H1 (cell line): Measurements from ENCODE around the gene SLC16A5. TPM values are rescaled to one million over a fixed set of nuclear protein-coding genes. Genes with fewer than 3 reads are reported as not detected.
"Not testable (repeated sequence)": the region's sequence is repeated elsewhere in the genome, so short reads cannot be mapped to it uniquely, and the experiment has no call there.

Experiments used
- CTCF ChIA-PET: fragments of 300-600 bp; sonication (Branson Sonifier 250); formaldehyde crosslinking; loops from one replicate; lab custom pipeline; 2021; ENCODE audit not compliant: partially characterized antibody; lab: Charles Lee
- POLR2A ChIA-PET: fragments of 300-600 bp; sonication (Branson Sonifier 250); formaldehyde crosslinking; loops from one replicate; lab custom pipeline; 2021; ENCODE audit warnings: inconsistent platforms; ENCODE audit not compliant: partially characterized antibody; lab: Charles Lee
- DNase-seq, 2 experiments: peaks; one replicate each; pipeline versions ENCODE4 v3.0.0 to v3.0.0-alpha.2; 2010 to 2022; ENCODE audit warnings: low spot score in 2 of 2, low read depth in 1 of 2, mixed read lengths in 1 of 2
- FAIRE-seq: peaks from 2 replicates; lab custom pipeline; 2011; peaks lifted over from hg19 to GRCh38; lab: Jason Lieb, UNC
- H2AFZ ChIP-seq: 2 replicates; pipeline ENCODE4 v1.8.1; 2012; ENCODE audit warnings: low read length, inconsistent platforms
- H2AK5ac ChIP-seq: 2 replicates; pipeline ENCODE4 v1.6.1; 2013; ENCODE audit warnings: low read depth, low read length
- H2BK120ac ChIP-seq: replicated peaks from 2 replicates; pipeline ENCODE3; 2013; ENCODE audit warnings: low read depth, low read length, inconsistent platforms
- H2BK12ac ChIP-seq: 2 replicates; pipeline ENCODE4 v1.6.1; 2013; ENCODE audit warnings: low read depth, low read length
- H2BK15ac ChIP-seq: 2 replicates; pipeline ENCODE4 v1.6.1; 2013; ENCODE audit warnings: low read length
- H2BK20ac ChIP-seq: 2 replicates; pipeline ENCODE4 v1.6.1; 2013; ENCODE audit warnings: low read length
- H2BK5ac ChIP-seq: 2 replicates; pipeline ENCODE4 v1.6.1; 2013; ENCODE audit warnings: low read depth, low read length
- H3K14ac ChIP-seq: 2 replicates; pipeline ENCODE4 v1.6.1; 2013; ENCODE audit warnings: inconsistent platforms; ENCODE audit not compliant: insufficient read length
- H3K18ac ChIP-seq: 2 replicates; pipeline ENCODE4 v1.6.1; 2013; ENCODE audit warnings: low read length; ENCODE audit errors: extremely low read depth
- H3K23ac ChIP-seq: 2 replicates; pipeline ENCODE4 v1.6.1; 2013; ENCODE audit warnings: inconsistent platforms; ENCODE audit not compliant: insufficient read length
- H3K23me2 ChIP-seq: 2 replicates; pipeline ENCODE4 v1.6.1; 2013; ENCODE audit warnings: low read depth, low read length
- H3K27ac ChIP-seq: 2 replicates; pipeline ENCODE4 v1.6.1; 2011; ENCODE audit warnings: low read depth, low read length, inconsistent platforms
- H3K27me3 ChIP-seq, 4 experiments: replicated peaks in 1 of 4; 1 replicate in 1 of 4; 2 replicates in 3 of 4; pipeline versions ENCODE4 v1.6.1 to v1.8.1; 2011 to 2013; ENCODE audit warnings: low read length in 3 of 4, mild to moderate bottlenecking in 3 of 4, inconsistent platforms in 2 of 4, mixed read lengths in 2 of 4, moderate library complexity in 1 of 4; ENCODE audit not compliant: control insufficient read depth in 3 of 4, insufficient read depth in 3 of 4; ENCODE audit errors: extremely low read depth in 1 of 4
- H3K36me3 ChIP-seq, 4 experiments: 2 replicates each; pipeline versions ENCODE4 v1.6.1 to v1.8.1; 2011 to 2013; ENCODE audit warnings: mild to moderate bottlenecking in 4 of 4, low read length in 3 of 4, moderate library complexity in 2 of 4, control low read depth in 1 of 4, inconsistent platforms in 1 of 4; ENCODE audit not compliant: insufficient read depth in 4 of 4, control insufficient read depth in 2 of 4
- H3K4ac ChIP-seq: replicated peaks from 2 replicates; pipeline ENCODE3; 2013; ENCODE audit warnings: low read length, low read depth, mixed read lengths, inconsistent platforms; ENCODE audit not compliant: insufficient read length
- H3K4me1 ChIP-seq, 4 experiments: replicated peaks in 1 of 4; 1 replicate in 1 of 4; 2 replicates in 3 of 4; pipeline versions ENCODE4 v1.6.1 to v1.8.1; 2011 to 2013; ENCODE audit warnings: low read length in 3 of 4, inconsistent platforms in 2 of 4, mixed read lengths in 1 of 4; ENCODE audit not compliant: insufficient read depth in 4 of 4, control insufficient read depth in 3 of 4
- H3K4me2 ChIP-seq, 2 experiments: 2 replicates each; pipeline versions ENCODE4 v1.6.1 to v1.8.1; 2011 to 2013; ENCODE audit warnings: low read depth in 2 of 2, low read length in 2 of 2, control low read depth in 1 of 2, inconsistent platforms in 1 of 2, mild to moderate bottlenecking in 1 of 2; ENCODE audit not compliant: insufficient read depth in 1 of 2
- H3K4me3 ChIP-seq, 4 experiments: fragments of 200-600, 300-600 bp in 1 of 4; sonication (generic), shearing (Covaris generic), sonication (Bioruptor Twin) in 1 of 4; 2 replicates each; pipeline versions ENCODE4 v1.5.1 to v1.8.1; 2011 to 2016; ENCODE audit warnings: low read length in 4 of 4, low read depth in 3 of 4, control low read depth in 2 of 4, inconsistent platforms in 2 of 4, mild to moderate bottlenecking in 2 of 4, mixed read lengths in 1 of 4, moderate library complexity in 1 of 4; ENCODE audit not compliant: insufficient read depth in 2 of 4; ENCODE audit errors: extremely low read depth in 1 of 4
- H3K56ac ChIP-seq: replicated peaks from 2 replicates; pipeline ENCODE3; 2013; ENCODE audit warnings: low read depth, mild to moderate bottlenecking, mixed read lengths, low read length, inconsistent platforms; ENCODE audit not compliant: insufficient read length
- H3K79me1 ChIP-seq: 2 replicates; pipeline ENCODE4 v1.6.1; 2013; ENCODE audit warnings: low read depth, low read length, control low read depth
- H3K79me2 ChIP-seq, 2 experiments: 2 replicates each; pipeline versions ENCODE4 v1.6.1 to v1.8.1; 2012 to 2013; ENCODE audit warnings: low read length in 2 of 2, mild to moderate bottlenecking in 2 of 2, inconsistent platforms in 1 of 2; ENCODE audit not compliant: insufficient read depth in 2 of 2, control insufficient read depth in 1 of 2
- H3K9ac ChIP-seq, 4 experiments: replicated peaks in 1 of 4; 1 replicate in 1 of 4; 2 replicates in 3 of 4; pipeline versions ENCODE4 v1.6.1 to v1.8.1; 2011 to 2013; ENCODE audit warnings: low read depth in 3 of 4, low read length in 3 of 4, control low read depth in 2 of 4, mild to moderate bottlenecking in 2 of 4, moderate library complexity in 2 of 4, inconsistent platforms in 1 of 4; ENCODE audit errors: extremely low read depth in 1 of 4
- H3K9me3 ChIP-seq, 2 experiments: 2 replicates each; pipeline versions ENCODE4 v1.6.1 to v1.8.1; 2012 to 2013; ENCODE audit warnings: mild to moderate bottlenecking in 2 of 2, moderate library complexity in 2 of 2, control low read depth in 1 of 2, inconsistent platforms in 1 of 2, low read depth in 1 of 2, low read length in 1 of 2, mixed read lengths in 1 of 2; ENCODE audit not compliant: insufficient read depth in 2 of 2
- H4K20me1 ChIP-seq, 2 experiments: replicated peaks in 1 of 2; 2 replicates each; pipeline versions ENCODE3 to v1.8.1; 2011 to 2013; ENCODE audit warnings: inconsistent platforms in 2 of 2, low read length in 2 of 2, mild to moderate bottlenecking in 1 of 2; ENCODE audit not compliant: insufficient read depth in 2 of 2, control insufficient read depth in 1 of 2
- H4K5ac ChIP-seq: 2 replicates; pipeline ENCODE4 v1.6.1; 2013; ENCODE audit warnings: low read length, low read depth, mixed read lengths, inconsistent platforms; ENCODE audit not compliant: insufficient read length
- H4K8ac ChIP-seq: 2 replicates; pipeline ENCODE4 v1.8.0; 2013; ENCODE audit warnings: mild to moderate bottlenecking, moderate library complexity, low read length, inconsistent platforms; ENCODE audit not compliant: insufficient read depth; ENCODE audit errors: extremely low read depth
- H4K91ac ChIP-seq: replicated peaks from 2 replicates; pipeline ENCODE3; 2013; ENCODE audit warnings: low read length, mixed read lengths, inconsistent platforms; ENCODE audit not compliant: insufficient read length
- whole genome bisulfite sequencing, 2 experiments: shearing (Covaris generic) in 1 of 2; methylation state at CpG; one replicate each; pipeline versions ENCODE4 v1.1.6 to v1.1.7; 2013 to 2015; ENCODE audit warnings: low lambda C conversion rate in 2 of 2, mixed read lengths in 2 of 2, inconsistent platforms in 1 of 2, low coverage in 1 of 2, missing lambda C conversion rate in 1 of 2; ENCODE audit not compliant: insufficient replicate concordance in 2 of 2, insufficient coverage in 1 of 2, insufficient read length in 1 of 2; ENCODE audit errors: extremely low coverage in 1 of 2, missing lambda C conversion rate in 1 of 2; 5-methylcytosine and 5-hydroxymethylcytosine counted together
- polyA plus RNA-seq, 7 experiments: library from polyadenylated mRNA; depleted of rRNA in 3 of 7; stranded (reverse) in 5 of 7; unstranded in 2 of 7; fragments of >200 nt in 5 of 7; fragments of 200-250 nt in 2 of 7; gene quantifications; 1 replicate in 5 of 7; 2 replicates in 1 of 7; 4 replicates in 1 of 7; pipeline versions ENCODE4 v1.2.1 to v1.2.3, GENCODE V29; 2011 to 2013; ENCODE audit warnings: missing spikeins in 2 of 7, mixed read lengths in 2 of 7
- total RNA-seq: library from RNA; stranded (reverse); fragmentation: NEBNext Ultra II Directional; extraction: Animal tissue kit (Norgen Biotek cat#: 25700); gene quantifications from 2 replicates; pipeline ENCODE4 v1.2.1, GENCODE V29; 2021

The SLC16A5 gene
- total and polyA plus RNA-seq, 2 of the 8 experiments (the other 6 are each of a cell fraction or from before 2014, with no cell fraction given), result 17.1 to 34.7 TPM

GRCh38 chr17:75072909-75073308 lies 14.8 kb upstream of the SLC16A5 start:
- H3K56ac ChIP-seq, H3K27ac ChIP-seq, H3K4me2 ChIP-seq, FAIRE-seq, H2BK12ac ChIP-seq, H2BK20ac ChIP-seq, DNase-seq, H2AK5ac ChIP-seq, H4K5ac ChIP-seq, H2BK120ac ChIP-seq, H3K4me1 ChIP-seq, H3K23me2 ChIP-seq, H3K9ac ChIP-seq, H3K27me3 ChIP-seq, H2BK5ac ChIP-seq, H3K23ac ChIP-seq, H3K79me1 ChIP-seq, H3K14ac ChIP-seq, H4K91ac ChIP-seq, H3K4me3 ChIP-seq, H3K79me2 ChIP-seq, H4K8ac ChIP-seq, H3K4ac ChIP-seq, H4K20me1 ChIP-seq, H3K18ac ChIP-seq, H3K36me3 ChIP-seq, H2AFZ ChIP-seq, H2BK15ac ChIP-seq, H3K9me3 ChIP-seq: not testable (repeated sequence)
- ChIA-PET CTCF (interaction anchor here (0.6 to 7.3 kb wide), 11 partner anchors 9 to 209 kb away, joined by 3 to 64 read pairs (median 5); partner anchors contain the start of gene SLC16A5), POLR2A (interaction anchor here (0.7 to 2.0 kb wide), 3 partner anchors 16 to 305 kb away, joined by 3 to 6 read pairs (median 5); no protein-coding TSS in a partner anchor)
- WGBS, 2 experiments, result 96% methylated on average over 5 of the region's 5 CpGs; no CpG with 5 or more reads in 1 of the 2 experiments
